ENCODE data around the gene ADAM33. TPM values are rescaled to one million over a fixed set of nuclear protein-coding genes. Genes with fewer than 3 reads are reported as not detected.
A peak's percentile ranks its signal among the peaks of the same experiment; 100 is the strongest.

ADAM33 gene
- total and polyA plus RNA-seq, 2 of the 13 experiments (the other 11 are each of a cell fraction or from before 2014, with no cell fraction given) = not detected

DNA sequence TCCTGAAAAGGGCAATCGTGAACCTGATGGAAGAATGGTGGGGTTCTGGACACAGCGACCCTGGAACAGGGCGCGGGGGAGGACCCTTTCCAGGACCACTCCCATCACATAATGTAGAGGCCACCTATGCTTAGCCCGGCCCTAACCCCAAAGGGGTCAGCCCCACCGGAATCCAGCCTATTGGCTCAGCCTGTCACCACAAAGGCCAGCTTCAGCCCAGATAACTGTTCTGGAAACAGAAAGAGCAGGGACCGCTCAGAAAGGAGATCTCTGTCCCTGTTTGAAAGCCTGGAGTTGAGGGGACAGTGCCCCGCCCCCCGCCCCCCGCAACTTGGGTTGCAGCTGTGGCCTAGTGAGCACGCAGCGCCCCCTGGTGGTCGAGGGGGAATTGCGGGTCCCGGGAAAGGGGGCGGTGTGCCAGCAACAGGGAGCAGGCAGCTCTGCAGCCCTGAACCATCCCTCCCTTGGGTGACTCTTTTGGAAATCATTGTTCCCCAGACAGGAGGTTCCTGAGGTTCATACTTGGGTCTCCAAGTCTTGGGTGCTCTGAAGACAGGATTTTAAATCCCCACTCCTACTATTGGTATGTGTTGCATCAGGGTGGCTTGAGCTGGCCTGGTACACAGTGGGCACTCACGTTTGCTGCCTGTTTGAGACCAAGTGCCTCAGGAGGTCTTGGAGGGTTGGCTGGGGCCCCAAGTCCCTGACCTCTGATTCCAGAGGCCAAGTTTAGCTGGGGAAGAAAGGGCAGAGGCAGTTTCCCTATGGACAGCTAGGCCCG, 29.1 kb upstream of the ADAM33 start (continued):
- TF ChIP-seq KAT8 (CRISPR knock-in tag; IDR thresholded peaks at IDR 0.05) (peak; percentile 39; the same call in 1 of the 2 replicates), FOXO1 (CRISPR knock-in tag; IDR thresholded peaks at IDR 0.05) (0 out of 2 replicates have a peak, but pooled peaks have one; percentile 21), ZNF407 (CRISPR knock-in tag; IDR thresholded peaks at IDR 0.05; ENCODE audit: not compliant biosample characterization) (peak; percentile 61), PRMT3 (CRISPR knock-in tag; IDR thresholded peaks at IDR 0.05; ENCODE audit: borderline replicate concordance, low read depth) (peak; percentile 26; the same call in 1 of the 2 replicates), SUZ12 (IDR thresholded peaks at IDR 0.05; ENCODE audit: low read depth, low read length) (0 out of 2 replicates have a peak, but pooled peaks have one; percentile 12), PHF8 (CRISPR knock-in tag; IDR thresholded peaks at IDR 0.05) (peak; percentile 27; the same call in 1 of the 2 replicates), RBAK (CRISPR knock-in tag; IDR thresholded peaks at IDR 0.05) (no peak), MAFF (IDR thresholded peaks at IDR 0.05; ENCODE audit: low read depth, low read length) (no peak), HOXA5 (CRISPR knock-in tag; IDR thresholded peaks at IDR 0.05) (peak; percentile 59; the same call in 1 of the 2 replicates), ZNF570 (CRISPR knock-in tag; IDR thresholded peaks at IDR 0.05; ENCODE audit: borderline replicate concordance) (no peak)
- TF ChIP-seq, protein P1, sequence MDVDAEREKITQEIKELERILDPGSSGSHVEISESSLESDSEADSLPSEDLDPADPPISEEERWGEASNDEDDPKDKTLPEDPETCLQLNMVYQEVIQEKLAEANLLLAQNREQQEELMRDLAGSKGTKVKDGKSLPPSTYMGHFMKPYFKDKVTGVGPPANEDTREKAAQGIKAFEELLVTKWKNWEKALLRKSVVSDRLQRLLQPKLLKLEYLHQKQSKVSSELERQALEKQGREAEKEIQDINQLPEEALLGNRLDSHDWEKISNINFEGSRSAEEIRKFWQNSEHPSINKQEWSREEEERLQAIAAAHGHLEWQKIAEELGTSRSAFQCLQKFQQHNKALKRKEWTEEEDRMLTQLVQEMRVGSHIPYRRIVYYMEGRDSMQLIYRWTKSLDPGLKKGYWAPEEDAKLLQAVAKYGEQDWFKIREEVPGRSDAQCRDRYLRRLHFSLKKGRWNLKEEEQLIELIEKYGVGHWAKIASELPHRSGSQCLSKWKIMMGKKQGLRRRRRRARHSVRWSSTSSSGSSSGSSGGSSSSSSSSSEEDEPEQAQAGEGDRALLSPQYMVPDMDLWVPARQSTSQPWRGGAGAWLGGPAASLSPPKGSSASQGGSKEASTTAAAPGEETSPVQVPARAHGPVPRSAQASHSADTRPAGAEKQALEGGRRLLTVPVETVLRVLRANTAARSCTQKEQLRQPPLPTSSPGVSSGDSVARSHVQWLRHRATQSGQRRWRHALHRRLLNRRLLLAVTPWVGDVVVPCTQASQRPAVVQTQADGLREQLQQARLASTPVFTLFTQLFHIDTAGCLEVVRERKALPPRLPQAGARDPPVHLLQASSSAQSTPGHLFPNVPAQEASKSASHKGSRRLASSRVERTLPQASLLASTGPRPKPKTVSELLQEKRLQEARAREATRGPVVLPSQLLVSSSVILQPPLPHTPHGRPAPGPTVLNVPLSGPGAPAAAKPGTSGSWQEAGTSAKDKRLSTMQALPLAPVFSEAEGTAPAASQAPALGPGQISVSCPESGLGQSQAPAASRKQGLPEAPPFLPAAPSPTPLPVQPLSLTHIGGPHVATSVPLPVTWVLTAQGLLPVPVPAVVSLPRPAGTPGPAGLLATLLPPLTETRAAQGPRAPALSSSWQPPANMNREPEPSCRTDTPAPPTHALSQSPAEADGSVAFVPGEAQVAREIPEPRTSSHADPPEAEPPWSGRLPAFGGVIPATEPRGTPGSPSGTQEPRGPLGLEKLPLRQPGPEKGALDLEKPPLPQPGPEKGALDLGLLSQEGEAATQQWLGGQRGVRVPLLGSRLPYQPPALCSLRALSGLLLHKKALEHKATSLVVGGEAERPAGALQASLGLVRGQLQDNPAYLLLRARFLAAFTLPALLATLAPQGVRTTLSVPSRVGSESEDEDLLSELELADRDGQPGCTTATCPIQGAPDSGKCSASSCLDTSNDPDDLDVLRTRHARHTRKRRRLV (CRISPR knock-in tag; IDR thresholded peaks at IDR 0.05) = no peak
- TF ChIP-seq, protein P2, sequence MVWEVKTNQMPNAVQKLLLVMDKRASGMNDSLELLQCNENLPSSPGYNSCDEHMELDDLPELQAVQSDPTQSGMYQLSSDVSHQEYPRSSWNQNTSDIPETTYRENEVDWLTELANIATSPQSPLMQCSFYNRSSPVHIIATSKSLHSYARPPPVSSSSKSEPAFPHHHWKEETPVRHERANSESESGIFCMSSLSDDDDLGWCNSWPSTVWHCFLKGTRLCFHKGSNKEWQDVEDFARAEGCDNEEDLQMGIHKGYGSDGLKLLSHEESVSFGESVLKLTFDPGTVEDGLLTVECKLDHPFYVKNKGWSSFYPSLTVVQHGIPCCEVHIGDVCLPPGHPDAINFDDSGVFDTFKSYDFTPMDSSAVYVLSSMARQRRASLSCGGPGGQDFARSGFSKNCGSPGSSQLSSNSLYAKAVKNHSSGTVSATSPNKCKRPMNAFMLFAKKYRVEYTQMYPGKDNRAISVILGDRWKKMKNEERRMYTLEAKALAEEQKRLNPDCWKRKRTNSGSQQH (CRISPR knock-in tag; IDR thresholded peaks at IDR 0.05; ENCODE audit: low read depth) = 0 out of 2 replicates have a peak, but pooled peaks have one; percentile 36
